GM12892 (cell line): ENCODE measurements around the gene CDH2. TPM values are rescaled to one million over a fixed set of nuclear protein-coding genes. Genes with fewer than 3 reads are reported as not detected.

Experiments used
- DNase-seq: peaks from one replicate; pipeline ENCODE4 v3.0.0; 2011; ENCODE audit not compliant: insufficient read length
- FAIRE-seq: peaks from 2 replicates; lab custom pipeline; 2011; peaks lifted over from hg19 to GRCh38; lab: Jason Lieb, UNC
- POLR2A ChIP-seq: IDR thresholded peaks from 2 replicates; pipeline ENCODE4 v1.6.1; 2011; ENCODE audit warnings: low read depth, low read length, control low read depth
- POLR2AphosphoS5 ChIP-seq: IDR thresholded peaks from 2 replicates; pipeline ENCODE4 v1.6.1; 2011; ENCODE audit warnings: low read depth, low read length, control low read depth
- TAF1 ChIP-seq: IDR thresholded peaks from 2 replicates; pipeline ENCODE4 v1.6.1; 2011; ENCODE audit warnings: low read depth, mild to moderate bottlenecking, control low read depth, low read length, borderline replicate concordance
- polyA plus RNA-seq: library from polyadenylated mRNA; unstranded; fragments of >200 nt; gene quantifications from one replicate; pipeline ENCODE4 v1.2.1, GENCODE V29; 2012; ENCODE audit warnings: missing spikeins, inconsistent platforms; ENCODE audit not compliant: missing spikeins

Gene CDH2
- 0.06 TPM for polyA plus RNA-seq

DNA sequence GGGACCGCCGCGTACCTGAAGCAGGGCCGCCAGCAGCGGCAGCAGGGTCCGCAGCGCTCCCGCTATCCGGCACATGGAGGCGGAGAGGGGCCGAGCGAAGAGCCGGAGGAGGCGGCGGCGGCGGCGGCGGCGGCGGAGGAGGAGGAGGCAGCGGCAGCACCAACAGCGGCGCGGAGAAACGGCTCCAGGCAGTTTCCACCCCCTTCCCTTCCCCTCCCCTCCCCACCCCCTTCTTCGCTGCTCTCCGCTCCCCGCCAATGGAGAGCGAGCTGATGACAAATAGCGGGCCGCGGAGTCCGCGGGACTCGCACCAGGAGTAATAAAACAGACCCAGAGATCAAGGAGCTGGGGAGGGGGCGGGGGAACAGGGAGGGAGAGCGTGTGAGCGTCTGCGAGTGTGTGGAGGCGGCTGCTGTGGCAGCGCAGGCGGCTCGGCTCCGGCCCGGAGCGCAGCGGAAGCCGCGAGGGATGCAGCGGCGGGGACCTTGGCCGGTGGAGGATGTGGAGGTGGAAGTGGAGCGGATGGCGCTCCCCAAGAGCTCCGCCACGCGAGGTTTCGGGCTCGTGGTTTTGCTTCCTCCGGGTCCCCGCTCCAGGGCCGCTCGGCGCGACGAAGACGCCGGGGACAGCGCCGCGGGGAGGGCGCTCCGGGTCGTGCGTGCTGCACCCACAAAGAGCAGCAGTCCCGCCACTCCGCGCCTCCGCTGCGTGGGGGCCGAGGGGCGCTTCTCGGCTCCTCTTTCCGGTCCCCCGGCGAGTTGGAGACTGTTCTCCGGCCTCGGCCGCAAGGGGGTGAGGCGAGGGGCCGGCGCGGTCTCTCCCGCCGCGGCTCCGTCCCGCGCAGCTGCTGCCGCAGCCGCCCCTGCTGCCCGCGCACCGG, at the start of gene CDH2:
CDH2 (minus strand) TSS at position 183 of the 880 bp plus-strand sequence; CDS start at position 75, 108 bp downstream.
- TF ChIP-seq POLR2AphosphoS5 (no peak), POLR2A (no peak), TAF1 (no peak)
- FAIRE-seq, result no peak
- peak; percentile 27 for DNase-seq

GRCh38 chr18:28212060-28212459, 35.1 kb upstream of the CDH2 start:
- DNase-seq, result no peak
- TF ChIP-seq TAF1 (no peak), POLR2A (no peak), POLR2AphosphoS5 (no peak)
- FAIRE-seq, result no peak

DNA sequence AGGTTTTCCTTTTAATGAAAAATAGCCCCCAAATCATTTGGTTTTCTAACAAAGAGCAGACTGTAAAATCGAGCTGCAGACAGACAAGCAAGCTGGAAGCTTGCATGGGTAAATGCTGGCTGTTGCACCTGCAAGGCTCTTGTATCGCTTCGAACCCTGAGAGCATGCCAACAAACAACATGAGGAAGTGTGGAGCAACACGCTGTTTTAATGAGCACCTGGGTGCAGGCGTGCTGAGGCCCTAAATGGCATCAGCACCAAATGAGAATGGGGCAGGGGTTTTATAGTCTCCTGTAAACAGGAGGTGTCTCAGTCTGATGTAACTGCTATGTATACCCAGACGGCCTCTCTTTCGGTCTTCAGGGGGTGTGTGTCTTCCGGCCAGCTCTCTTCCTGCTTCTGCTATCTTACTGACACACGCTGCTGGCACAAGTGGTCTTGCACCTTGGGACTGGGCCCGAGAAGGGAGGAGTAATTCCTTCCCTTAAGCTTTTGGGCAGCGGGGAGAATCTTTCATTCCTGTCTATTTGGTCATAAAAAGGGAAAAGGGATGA, 31.9 kb upstream of the CDH2 start:
- no peak for FAIRE-seq
- DNase-seq, result no peak
- TF ChIP-seq POLR2A (no peak), TAF1 (no peak), POLR2AphosphoS5 (no peak)

DNA sequence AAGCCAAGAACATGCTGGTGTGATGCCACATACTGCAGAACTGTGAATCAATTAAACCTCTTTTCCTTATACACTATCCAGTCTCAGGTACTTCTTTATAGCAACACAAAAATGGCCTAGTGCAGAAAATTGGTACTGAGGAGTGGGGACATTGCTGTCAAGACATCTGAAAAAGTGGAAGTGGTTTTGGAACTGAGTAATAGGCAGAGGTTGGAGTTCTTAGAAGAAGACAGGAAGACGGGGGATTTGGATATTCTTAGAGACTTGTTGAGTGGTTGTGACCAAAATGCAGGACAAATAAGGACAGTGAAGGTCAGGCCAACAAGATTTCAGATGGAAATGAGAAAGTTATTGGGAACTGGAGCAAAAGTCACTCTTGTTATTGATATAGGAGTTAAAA, 31.3 kb upstream of the CDH2 start:
- TF ChIP-seq POLR2AphosphoS5, result no peak
- no peak for TF ChIP-seq TAF1
- no peak for TF ChIP-seq POLR2A
- FAIRE-seq, result no peak
- DNase-seq, result no peak

GRCh38 chr18:28204154-28204553, 27.2 kb upstream of the CDH2 start:
- no peak for FAIRE-seq
- TF ChIP-seq POLR2AphosphoS5 (no peak), TAF1 (no peak), POLR2A (no peak)
- DNase-seq, result no peak

GRCh38 chr18:28201056-28201455, 24.1 kb upstream of the CDH2 start:
- no peak for FAIRE-seq

GRCh38 chr18:28198620-28199019, 21.7 kb upstream of the CDH2 start:
- DNase-seq (no peak), FAIRE-seq (no peak)
- no peak for TF ChIP-seq TAF1

More at GRCh38 chr18:28201056-28201455, 24.1 kb upstream of the CDH2 start:
- no peak for DNase-seq
- no peak for TF ChIP-seq TAF1
- TF ChIP-seq POLR2AphosphoS5, result no peak
- no peak for TF ChIP-seq POLR2A

DNA sequence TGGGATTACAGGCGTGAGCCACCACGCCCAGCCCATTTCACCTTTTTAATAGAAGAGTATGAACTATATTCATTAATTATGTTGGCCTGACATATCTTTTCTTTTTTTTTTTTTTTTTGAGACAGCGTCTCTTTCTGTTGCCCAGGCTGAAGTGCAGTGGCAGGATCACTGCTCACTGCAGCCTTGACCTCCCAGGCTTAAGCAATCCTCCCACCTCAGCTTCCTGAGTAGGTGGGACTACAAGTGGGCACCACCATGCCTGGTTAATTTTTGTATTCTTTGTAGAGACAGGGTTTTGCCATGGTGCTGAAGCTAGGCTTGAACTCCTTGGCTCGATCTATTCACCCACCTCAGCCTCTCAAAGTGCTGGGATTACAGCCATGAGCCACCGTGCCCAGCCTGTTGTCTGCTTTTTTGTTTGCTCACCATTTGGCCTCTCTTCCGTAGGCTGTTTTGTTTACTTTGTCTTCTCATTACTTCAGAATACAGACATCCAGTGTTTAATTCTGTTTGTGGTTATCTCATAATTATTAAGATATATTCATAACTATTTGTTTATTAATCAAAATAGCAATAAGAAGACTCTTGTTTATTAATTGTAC, 16.3 kb upstream of the CDH2 start:
- DNase-seq (no peak), FAIRE-seq (no peak)
- TF ChIP-seq POLR2A (no peak), POLR2AphosphoS5 (no peak), TAF1 (no peak)

GRCh38 chr18:28189400-28190239, 12.7 kb upstream of the CDH2 start:
- TF ChIP-seq POLR2A (no peak), POLR2AphosphoS5 (no peak), TAF1 (no peak)
- no peak for DNase-seq
- no peak for FAIRE-seq

DNA sequence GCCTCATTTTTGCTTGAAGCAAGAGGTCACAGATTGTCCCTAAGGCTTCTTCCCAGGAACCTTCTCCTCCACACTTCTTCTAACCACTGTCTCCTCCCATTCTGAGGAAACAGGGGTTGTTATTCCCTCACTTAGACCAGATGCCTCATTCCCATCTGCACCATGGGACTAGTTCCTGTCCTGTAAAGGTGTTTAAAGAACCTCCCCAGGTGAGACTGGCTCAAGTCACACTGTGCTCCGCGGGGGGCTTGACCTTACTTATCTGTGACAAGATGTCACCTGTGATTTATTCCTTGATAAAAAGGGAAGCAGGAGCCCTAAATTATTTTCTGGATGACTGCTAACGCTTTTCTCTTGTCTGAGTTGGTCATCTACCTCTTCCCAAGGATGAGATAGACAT, 8.2 kb upstream of the CDH2 start:
- FAIRE-seq, result no peak

GRCh38 chr18:28183418-28184078, 6.6 kb upstream of the CDH2 start:
- no peak for TF ChIP-seq POLR2A
- no peak for TF ChIP-seq TAF1
- no peak for TF ChIP-seq POLR2AphosphoS5
- no peak for FAIRE-seq
- DNase-seq, result no peak

More for the DNA sequence above, 8.2 kb upstream of the CDH2 start:
- DNase-seq, result no peak
- no peak for TF ChIP-seq POLR2A
- TF ChIP-seq POLR2AphosphoS5, result no peak
